Osteoblast (primary cell): ENCODE measurements around the gene CLNK. TPM values are rescaled to one million over a fixed set of nuclear protein-coding genes. Genes with fewer than 3 reads are reported as not detected.

Experiments used
- DNase-seq: peaks from one replicate; pipeline ENCODE4 v3.0.0; 2011; ENCODE audit warnings: low spot score, mixed read lengths; ENCODE audit not compliant: insufficient read length; ENCODE audit errors: missing footprints
- H2AFZ ChIP-seq: 2 replicates; pipeline ENCODE4 v1.6.0; 2011; ENCODE audit warnings: mild to moderate bottlenecking, low read length
- H3K27ac ChIP-seq: 2 replicates; pipeline ENCODE4 v1.5.1; 2011; ENCODE audit warnings: mild to moderate bottlenecking, low read depth, low read length, moderate library complexity
- H3K27me3 ChIP-seq: 2 replicates; pipeline ENCODE4 v1.6.0; 2012; ENCODE audit warnings: mild to moderate bottlenecking, control low read depth, inconsistent platforms, low read length, moderate library complexity; ENCODE audit not compliant: insufficient read depth
- H3K36me3 ChIP-seq: 2 replicates; pipeline ENCODE4 v1.5.1; 2011; ENCODE audit warnings: mild to moderate bottlenecking, low read length, control low read depth, moderate library complexity; ENCODE audit not compliant: insufficient read depth
- H3K4me1 ChIP-seq: 2 replicates; pipeline ENCODE4 v1.5.1; 2011; ENCODE audit warnings: mild to moderate bottlenecking, low read length, control low read depth, moderate library complexity; ENCODE audit not compliant: insufficient read depth
- H3K4me2 ChIP-seq: 2 replicates; pipeline ENCODE4 v1.6.0; 2011; ENCODE audit warnings: mild to moderate bottlenecking, low read length; ENCODE audit not compliant: insufficient read depth
- H3K4me3 ChIP-seq: fragments of 200-600 bp; sonication (generic); 3 replicates; pipeline ENCODE4 v1.5.1; 2012; ENCODE audit warnings: mild to moderate bottlenecking, low read length, inconsistent platforms; ENCODE audit not compliant: insufficient read depth
- H3K79me2 ChIP-seq: 2 replicates; pipeline ENCODE4 v1.6.0; 2012; ENCODE audit warnings: mild to moderate bottlenecking, low read length, control low read depth, inconsistent platforms; ENCODE audit not compliant: insufficient read depth
- H3K9me3 ChIP-seq: 2 replicates; pipeline ENCODE4 v1.5.1; 2011; ENCODE audit warnings: low read depth, low read length, control low read depth
- H4K20me1 ChIP-seq: 2 replicates; pipeline ENCODE4 v1.6.0; 2012; ENCODE audit warnings: mild to moderate bottlenecking, low read length, control low read depth; ENCODE audit not compliant: insufficient read depth
- total RNA-seq: library from RNA; depleted of rRNA; stranded (reverse); fragments of >200 nt; gene quantifications from 2 replicates; pipeline ENCODE4 v1.2.3, GENCODE V29; 2012
- TF ChIP-seq, protein P1 (sequence below): IDR thresholded peaks from 2 replicates; pipeline ENCODE4 v1.5.1; 2011; ENCODE audit warnings: mild to moderate bottlenecking, low read depth, low read length, moderate library complexity; ENCODE audit errors: extremely low read depth

CLNK gene
- total RNA-seq, 1 donor, result not detected

DNA sequence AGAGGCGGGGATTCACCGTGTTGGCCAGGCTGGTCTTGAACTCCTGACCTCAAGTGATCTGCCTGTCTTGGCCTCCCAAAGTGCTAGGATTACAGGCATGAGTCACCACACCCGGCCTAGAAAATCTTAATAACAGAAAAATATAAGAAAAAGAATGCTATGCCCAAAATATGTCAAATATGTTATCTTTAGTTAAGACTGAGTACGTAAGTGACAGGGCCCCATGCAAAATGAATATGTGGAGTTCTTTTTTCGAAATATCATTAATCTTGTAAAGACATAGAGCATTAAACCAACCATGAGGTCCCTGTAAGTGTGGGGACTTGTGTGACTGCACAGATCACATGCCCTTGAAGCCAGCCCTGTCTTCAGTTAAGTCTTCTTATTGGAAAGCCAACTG is 218.4 kb downstream of the CLNK start:
- H2AFZ ChIP-seq, result no peak overlapping the region
- H3K9me3 ChIP-seq, result peaks cover 3% of the 10 kb centered on the region
- H4K20me1 ChIP-seq, result no peaks in the 10 kb centered on the region
- no peak for DNase-seq
- H3K27me3 ChIP-seq, result peaks cover 20% of the 10 kb centered on the region
- H3K27ac ChIP-seq, result no peak overlapping the region
- H3K4me3 ChIP-seq, result no peak overlapping the region
- TF ChIP-seq, protein P1, sequence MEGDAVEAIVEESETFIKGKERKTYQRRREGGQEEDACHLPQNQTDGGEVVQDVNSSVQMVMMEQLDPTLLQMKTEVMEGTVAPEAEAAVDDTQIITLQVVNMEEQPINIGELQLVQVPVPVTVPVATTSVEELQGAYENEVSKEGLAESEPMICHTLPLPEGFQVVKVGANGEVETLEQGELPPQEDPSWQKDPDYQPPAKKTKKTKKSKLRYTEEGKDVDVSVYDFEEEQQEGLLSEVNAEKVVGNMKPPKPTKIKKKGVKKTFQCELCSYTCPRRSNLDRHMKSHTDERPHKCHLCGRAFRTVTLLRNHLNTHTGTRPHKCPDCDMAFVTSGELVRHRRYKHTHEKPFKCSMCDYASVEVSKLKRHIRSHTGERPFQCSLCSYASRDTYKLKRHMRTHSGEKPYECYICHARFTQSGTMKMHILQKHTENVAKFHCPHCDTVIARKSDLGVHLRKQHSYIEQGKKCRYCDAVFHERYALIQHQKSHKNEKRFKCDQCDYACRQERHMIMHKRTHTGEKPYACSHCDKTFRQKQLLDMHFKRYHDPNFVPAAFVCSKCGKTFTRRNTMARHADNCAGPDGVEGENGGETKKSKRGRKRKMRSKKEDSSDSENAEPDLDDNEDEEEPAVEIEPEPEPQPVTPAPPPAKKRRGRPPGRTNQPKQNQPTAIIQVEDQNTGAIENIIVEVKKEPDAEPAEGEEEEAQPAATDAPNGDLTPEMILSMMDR, result no peak
- H3K79me2 ChIP-seq, result no peaks in the 10 kb centered on the region
- H3K4me1 ChIP-seq, result no peaks in the 10 kb centered on the region
- no peaks in the 10 kb centered on the region for H3K36me3 ChIP-seq
- H3K4me2 ChIP-seq, result no peak overlapping the region

DNA sequence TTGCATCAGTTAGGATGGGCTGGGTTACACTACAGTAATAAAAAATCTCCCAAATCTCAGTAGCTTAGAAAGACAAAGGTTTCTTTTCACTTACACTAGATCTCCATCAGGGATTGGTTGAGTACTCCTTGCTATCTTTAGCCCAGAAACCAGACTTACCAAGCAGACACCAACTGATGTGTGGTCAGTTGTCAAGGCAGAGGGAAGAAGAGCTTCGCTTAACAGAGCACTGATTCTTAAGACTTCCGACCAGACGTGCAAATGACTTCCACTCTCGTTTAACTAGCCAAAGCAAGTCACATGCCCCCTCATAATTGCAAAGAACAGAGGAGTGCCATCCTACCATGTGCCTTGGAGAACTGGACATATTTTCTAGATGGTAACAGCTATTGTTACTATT is 221.7 kb downstream of the CLNK start:
- H3K27ac ChIP-seq, result no peak overlapping the region
- no peaks in the 10 kb centered on the region for H3K4me1 ChIP-seq
- DNase-seq, result peak; percentile 44
- H2AFZ ChIP-seq, result no peak overlapping the region
- H3K27me3 ChIP-seq, result peaks cover 20% of the 10 kb centered on the region
- TF ChIP-seq, protein P1, result no peak
- H3K79me2 ChIP-seq, result no peaks in the 10 kb centered on the region
- H3K36me3 ChIP-seq, result no peaks in the 10 kb centered on the region
- peaks cover 3% of the 10 kb centered on the region for H3K9me3 ChIP-seq
- H3K4me3 ChIP-seq, result no peak overlapping the region
- H4K20me1 ChIP-seq, result no peaks in the 10 kb centered on the region
- H3K4me2 ChIP-seq, result no peak overlapping the region

DNA sequence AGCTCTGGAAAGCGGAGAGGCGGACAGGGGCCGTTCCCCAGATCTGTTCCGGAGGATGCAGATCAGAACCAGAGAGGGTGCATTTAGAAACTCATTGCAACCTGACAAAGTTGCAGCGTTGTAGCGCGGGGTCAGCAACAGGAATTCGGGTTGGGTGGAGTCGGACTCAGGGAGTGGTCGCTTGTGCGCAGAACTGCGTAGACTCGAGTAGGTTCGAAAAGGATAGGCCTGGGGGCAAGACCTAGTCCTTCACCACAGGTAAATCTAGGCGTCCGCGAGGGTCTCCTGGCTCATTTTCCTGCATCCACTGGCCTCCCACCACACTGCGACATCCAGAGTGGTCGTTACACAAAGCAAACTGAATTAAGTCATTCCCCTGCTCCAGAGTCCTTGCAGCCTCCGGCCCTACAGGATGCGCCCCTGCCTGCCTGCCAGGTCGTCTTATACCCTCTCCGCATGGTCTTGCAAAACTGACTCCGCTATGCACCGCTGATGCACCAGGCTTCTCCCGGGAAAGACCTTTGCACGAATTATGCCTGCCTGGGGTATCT is 222.6 kb downstream of the CLNK start:
- peak overlapping the region; percentile 48 for H3K4me2 ChIP-seq
- H3K4me3 ChIP-seq, result peak overlapping the region; percentile 43
- no peaks in the 10 kb centered on the region for H4K20me1 ChIP-seq

DNA sequence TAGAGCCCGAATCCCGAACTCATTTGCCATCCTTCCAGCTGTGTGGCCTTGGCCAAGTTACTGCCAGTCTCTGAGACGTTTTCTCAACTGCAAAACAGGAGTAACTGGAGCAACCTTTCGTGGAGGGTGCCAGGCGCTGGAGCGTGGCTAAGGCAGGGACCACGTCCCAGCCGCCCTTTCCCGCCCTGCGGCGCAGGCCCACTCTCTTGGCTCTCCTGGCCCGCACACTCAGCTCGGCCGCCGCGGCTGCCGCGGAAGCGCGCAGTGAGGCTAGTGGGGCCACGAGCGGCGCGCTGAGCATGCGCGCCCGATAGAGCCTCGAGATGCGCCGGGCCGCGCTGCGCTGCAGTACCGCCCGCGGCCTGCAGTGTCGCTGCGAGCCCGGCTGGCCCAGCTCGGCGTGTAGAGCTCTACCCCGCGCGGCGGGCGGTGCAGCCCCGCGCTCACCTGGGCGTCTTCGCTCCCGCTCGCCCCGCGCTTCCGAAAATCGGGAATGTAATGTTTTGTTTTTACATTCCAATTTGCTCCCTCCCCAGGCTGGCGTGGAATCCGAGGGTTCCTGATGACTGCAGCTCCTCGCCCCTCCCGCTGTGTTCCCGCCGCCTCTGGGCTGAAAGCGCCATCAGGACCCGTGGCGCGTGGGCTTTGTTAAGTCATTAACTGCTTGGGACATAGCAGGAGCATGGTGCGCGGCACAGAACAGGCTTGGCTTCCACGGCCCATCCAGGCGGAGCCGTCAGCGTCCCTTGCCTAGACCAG is 223.3 kb downstream of the CLNK start:
- peaks cover 4% of the 10 kb centered on the region for H3K79me2 ChIP-seq
- H3K9me3 ChIP-seq, result peaks cover 5% of the 10 kb centered on the region
- DNase-seq, result peak; percentile 97
- peak overlapping the region; percentile 43 for H3K4me3 ChIP-seq
- no peak overlapping the region for H2AFZ ChIP-seq
- no peaks in the 10 kb centered on the region for H3K4me1 ChIP-seq
- peak overlapping the region; percentile 48 for H3K4me2 ChIP-seq
- H3K27me3 ChIP-seq, result peaks cover 20% of the 10 kb centered on the region
- TF ChIP-seq, protein P1, result peak; percentile 54
- no peak overlapping the region for H3K27ac ChIP-seq
- no peaks in the 10 kb centered on the region for H3K36me3 ChIP-seq
- H4K20me1 ChIP-seq, result no peaks in the 10 kb centered on the region

More for the DNA sequence above, 222.6 kb downstream of the CLNK start:
- TF ChIP-seq, protein P1, result no peak
- no peaks in the 10 kb centered on the region for H3K79me2 ChIP-seq
- no peak overlapping the region for H3K27ac ChIP-seq
- H3K36me3 ChIP-seq, result no peaks in the 10 kb centered on the region
- H3K27me3 ChIP-seq, result peaks cover 20% of the 10 kb centered on the region
- no peaks in the 10 kb centered on the region for H3K4me1 ChIP-seq
- DNase-seq, result peak; percentile 30
- peaks cover 5% of the 10 kb centered on the region for H3K9me3 ChIP-seq
- no peak overlapping the region for H2AFZ ChIP-seq
